Astrocyte (in vitro differentiated cells and primary cell): ENCODE data around the gene NFS1. TPM values are rescaled to one million over a fixed set of nuclear protein-coding genes. Genes with fewer than 3 reads are reported as not detected.

Source experiments
- DNase-seq: peaks from one replicate; pipeline ENCODE4 v3.0.0-alpha.2; 2010; ENCODE audit warnings: low read depth
- FAIRE-seq: peaks from 2 replicates; lab custom pipeline; 2011; peaks lifted over from hg19 to GRCh38; lab: Jason Lieb, UNC
- H2AFZ ChIP-seq: 2 replicates; pipeline ENCODE4 v1.6.0; 2012; ENCODE audit warnings: low read depth, low read length, inconsistent platforms
- H3K27ac ChIP-seq: 2 replicates; pipeline ENCODE4 v1.5.1; 2011; ENCODE audit warnings: low read depth, low read length, inconsistent platforms
- H3K27me3 ChIP-seq: 2 replicates; pipeline ENCODE4 v1.6.0; 2011; ENCODE audit warnings: low read length, inconsistent platforms; ENCODE audit not compliant: insufficient read depth
- H3K36me3 ChIP-seq: 2 replicates; pipeline ENCODE4 v1.5.1; 2011; ENCODE audit warnings: low read length, inconsistent platforms; ENCODE audit not compliant: insufficient read depth
- H3K4me1 ChIP-seq: 2 replicates; pipeline ENCODE4 v1.5.1; 2011; ENCODE audit warnings: low read length, inconsistent platforms; ENCODE audit not compliant: insufficient read depth
- H3K4me2 ChIP-seq: 2 replicates; pipeline ENCODE4 v1.6.0; 2012; ENCODE audit warnings: low read length, inconsistent platforms
- H3K4me3 ChIP-seq: 2 replicates; pipeline ENCODE4 v1.5.1; 2011; ENCODE audit warnings: low read depth, mild to moderate bottlenecking, low read length, inconsistent platforms; ENCODE audit not compliant: insufficient read depth
- H3K79me2 ChIP-seq: 2 replicates; pipeline ENCODE4 v1.6.0; 2012; ENCODE audit warnings: mild to moderate bottlenecking, low read length, inconsistent platforms; ENCODE audit not compliant: insufficient read depth
- H3K9ac ChIP-seq: 2 replicates; pipeline ENCODE4 v1.6.0; 2012; ENCODE audit warnings: mild to moderate bottlenecking, low read length, inconsistent platforms
- H3K9me3 ChIP-seq: 2 replicates; pipeline ENCODE4 v1.5.1; 2012; ENCODE audit warnings: low read depth, mild to moderate bottlenecking, low read length, inconsistent platforms; ENCODE audit not compliant: insufficient read depth
- H4K20me1 ChIP-seq: 2 replicates; pipeline ENCODE4 v1.6.0; 2012; ENCODE audit warnings: low read length, inconsistent platforms; ENCODE audit not compliant: insufficient read depth
- H3K27ac Mint-ChIP-seq: one replicate; pipeline ENCODE4 v1.8.0; 2021; ENCODE audit warnings: mild to moderate bottlenecking, mixed read lengths; ENCODE audit not compliant: unreplicated experiment
- H3K27me3 Mint-ChIP-seq: one replicate; pipeline ENCODE4 v1.8.0; 2021; ENCODE audit warnings: low read depth, mixed read lengths; ENCODE audit not compliant: unreplicated experiment
- H3K36me3 Mint-ChIP-seq: one replicate; pipeline ENCODE4 v1.8.0; 2021; ENCODE audit warnings: low read depth, mixed read lengths; ENCODE audit not compliant: unreplicated experiment
- H3K4me1 Mint-ChIP-seq: one replicate; pipeline ENCODE4 v1.8.0; 2021; ENCODE audit warnings: low read depth, mixed read lengths; ENCODE audit not compliant: unreplicated experiment
- H3K4me3 Mint-ChIP-seq: one replicate; pipeline ENCODE4 v1.8.0; 2021; ENCODE audit warnings: mild to moderate bottlenecking, moderate library complexity, mixed read lengths; ENCODE audit not compliant: unreplicated experiment
- H3K9me3 Mint-ChIP-seq: one replicate; pipeline ENCODE4 v1.8.0; 2021; ENCODE audit warnings: mild to moderate bottlenecking, mixed read lengths; ENCODE audit not compliant: unreplicated experiment
- EZH2 ChIP-seq: IDR thresholded peaks from 2 replicates; pipeline ENCODE4 v1.6.1; 2012; ENCODE audit warnings: mild to moderate bottlenecking, low read length, inconsistent platforms; ENCODE audit not compliant: insufficient read depth
- total RNA-seq: library from RNA; stranded (reverse); gene quantifications from 2 replicates; pipeline ENCODE4 v1.2.1, GENCODE V29; 2021
- TF ChIP-seq, protein P1 (sequence below): IDR thresholded peaks from 2 replicates; pipeline ENCODE4 v1.5.1; 2011; ENCODE audit warnings: low read depth, mild to moderate bottlenecking, inconsistent platforms, low read length, moderate library complexity; ENCODE audit not compliant: insufficient read depth

NFS1 gene
- total RNA-seq, 1 donor from 2014 or later: 30.3 TPM

- TF ChIP-seq EZH2: no peak
- TF ChIP-seq, protein P1, sequence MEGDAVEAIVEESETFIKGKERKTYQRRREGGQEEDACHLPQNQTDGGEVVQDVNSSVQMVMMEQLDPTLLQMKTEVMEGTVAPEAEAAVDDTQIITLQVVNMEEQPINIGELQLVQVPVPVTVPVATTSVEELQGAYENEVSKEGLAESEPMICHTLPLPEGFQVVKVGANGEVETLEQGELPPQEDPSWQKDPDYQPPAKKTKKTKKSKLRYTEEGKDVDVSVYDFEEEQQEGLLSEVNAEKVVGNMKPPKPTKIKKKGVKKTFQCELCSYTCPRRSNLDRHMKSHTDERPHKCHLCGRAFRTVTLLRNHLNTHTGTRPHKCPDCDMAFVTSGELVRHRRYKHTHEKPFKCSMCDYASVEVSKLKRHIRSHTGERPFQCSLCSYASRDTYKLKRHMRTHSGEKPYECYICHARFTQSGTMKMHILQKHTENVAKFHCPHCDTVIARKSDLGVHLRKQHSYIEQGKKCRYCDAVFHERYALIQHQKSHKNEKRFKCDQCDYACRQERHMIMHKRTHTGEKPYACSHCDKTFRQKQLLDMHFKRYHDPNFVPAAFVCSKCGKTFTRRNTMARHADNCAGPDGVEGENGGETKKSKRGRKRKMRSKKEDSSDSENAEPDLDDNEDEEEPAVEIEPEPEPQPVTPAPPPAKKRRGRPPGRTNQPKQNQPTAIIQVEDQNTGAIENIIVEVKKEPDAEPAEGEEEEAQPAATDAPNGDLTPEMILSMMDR: no peak
- Histone ChIP-seq H3K4me2 (peak overlapping the region; percentile 30), H4K20me1 (peaks cover 100% of the 10 kb centered on the region), H3K27ac (no peak overlapping the region), H3K4me1 (peaks cover 18% of the 10 kb centered on the region), H3K9ac (no peak overlapping the region), H3K36me3 (peaks cover 83% of the 10 kb centered on the region), H3K4me3 (no peak overlapping the region), H3K9me3 (no peaks in the 10 kb centered on the region), H3K27me3 (no peaks in the 10 kb centered on the region), H2AFZ (no peak overlapping the region), H3K79me2 (peaks cover 100% of the 10 kb centered on the region)
- Mint-ChIP-seq H3K27ac (peak overlapping the region; percentile 18), H3K36me3 (peaks cover 26% of the 10 kb centered on the region), H3K9me3 (no peaks in the 10 kb centered on the region), H3K4me1 (peaks cover 34% of the 10 kb centered on the region), H3K4me3 (peak overlapping the region; percentile 8), H3K27me3 (no peaks in the 10 kb centered on the region)
- DNase-seq (no peak), FAIRE-seq (no peak)
Observed at GRCh38 chr20:35734777-35735649, 35.9 kb upstream of the NFS1 start.

GRCh38 chr20:35734374-35734773, 35.2 kb upstream of the NFS1 start:
- peaks cover 83% of the 10 kb centered on the region for H3K36me3 ChIP-seq
- Mint-ChIP-seq H3K4me1 (peaks cover 34% of the 10 kb centered on the region), H3K27ac (no peak overlapping the region), H3K27me3 (no peaks in the 10 kb centered on the region), H3K9me3 (no peaks in the 10 kb centered on the region), H3K4me3 (peak overlapping the region; percentile 8), H3K36me3 (peaks cover 26% of the 10 kb centered on the region)
- H3K4me2 ChIP-seq: peak overlapping the region; percentile 30
- peaks cover 100% of the 10 kb centered on the region for H4K20me1 ChIP-seq
- H3K79me2 ChIP-seq: peaks cover 100% of the 10 kb centered on the region
- H3K4me1 ChIP-seq: peaks cover 16% of the 10 kb centered on the region
- no peak overlapping the region for H3K9ac ChIP-seq
- no peak overlapping the region for H3K4me3 ChIP-seq
- DNase-seq: no peak
- H3K9me3 ChIP-seq: no peaks in the 10 kb centered on the region
- TF ChIP-seq EZH2: no peak
- TF ChIP-seq, protein P1: no peak
- H2AFZ ChIP-seq: no peak overlapping the region
- no peak for FAIRE-seq
- H3K27ac ChIP-seq: no peak overlapping the region
- no peaks in the 10 kb centered on the region for H3K27me3 ChIP-seq

- peaks cover 10% of the 10 kb centered on the region for H3K4me1 ChIP-seq
- Mint-ChIP-seq H3K36me3 (peaks cover 20% of the 10 kb centered on the region), H3K9me3 (no peaks in the 10 kb centered on the region), H3K4me1 (peaks cover 24% of the 10 kb centered on the region), H3K27me3 (no peaks in the 10 kb centered on the region), H3K4me3 (peak overlapping the region; percentile 41), H3K27ac (no peak overlapping the region)
- no peak overlapping the region for H3K9ac ChIP-seq
- no peak overlapping the region for H2AFZ ChIP-seq
- H3K4me3 ChIP-seq: no peak overlapping the region
- peaks cover 84% of the 10 kb centered on the region for H3K36me3 ChIP-seq
- no peak for FAIRE-seq
- peaks cover 99% of the 10 kb centered on the region for H4K20me1 ChIP-seq
- H3K27ac ChIP-seq: no peak overlapping the region
- peaks cover 99% of the 10 kb centered on the region for H3K79me2 ChIP-seq
- DNase-seq: no peak
- H3K9me3 ChIP-seq: no peaks in the 10 kb centered on the region
- H3K27me3 ChIP-seq: no peaks in the 10 kb centered on the region
- no peak overlapping the region for H3K4me2 ChIP-seq
- no peak for TF ChIP-seq EZH2
- TF ChIP-seq, protein P1: no peak
Observed at GRCh38 chr20:35732644-35732982, 33.5 kb upstream of the NFS1 start.
